Measurements from ENCODE around the gene CD300A.

DNA sequence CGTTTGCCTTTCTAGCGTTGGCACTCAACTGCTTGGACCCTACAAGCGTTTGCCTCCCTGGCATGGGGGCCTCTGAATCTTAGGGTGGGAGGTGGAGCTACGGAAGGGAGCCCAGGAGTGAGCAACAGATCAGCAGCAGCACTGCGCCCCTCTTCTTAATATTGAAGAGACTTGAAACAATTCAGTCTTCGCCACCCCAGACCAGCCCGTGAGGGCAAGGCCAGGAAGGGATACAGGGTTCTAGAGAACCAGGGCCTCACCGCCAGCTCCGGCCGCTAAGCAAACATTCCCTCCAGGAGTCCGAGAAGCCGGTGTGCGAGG, 36.1 kb upstream of the CD300A start:
- TF ChIP-seq, protein P1, sequence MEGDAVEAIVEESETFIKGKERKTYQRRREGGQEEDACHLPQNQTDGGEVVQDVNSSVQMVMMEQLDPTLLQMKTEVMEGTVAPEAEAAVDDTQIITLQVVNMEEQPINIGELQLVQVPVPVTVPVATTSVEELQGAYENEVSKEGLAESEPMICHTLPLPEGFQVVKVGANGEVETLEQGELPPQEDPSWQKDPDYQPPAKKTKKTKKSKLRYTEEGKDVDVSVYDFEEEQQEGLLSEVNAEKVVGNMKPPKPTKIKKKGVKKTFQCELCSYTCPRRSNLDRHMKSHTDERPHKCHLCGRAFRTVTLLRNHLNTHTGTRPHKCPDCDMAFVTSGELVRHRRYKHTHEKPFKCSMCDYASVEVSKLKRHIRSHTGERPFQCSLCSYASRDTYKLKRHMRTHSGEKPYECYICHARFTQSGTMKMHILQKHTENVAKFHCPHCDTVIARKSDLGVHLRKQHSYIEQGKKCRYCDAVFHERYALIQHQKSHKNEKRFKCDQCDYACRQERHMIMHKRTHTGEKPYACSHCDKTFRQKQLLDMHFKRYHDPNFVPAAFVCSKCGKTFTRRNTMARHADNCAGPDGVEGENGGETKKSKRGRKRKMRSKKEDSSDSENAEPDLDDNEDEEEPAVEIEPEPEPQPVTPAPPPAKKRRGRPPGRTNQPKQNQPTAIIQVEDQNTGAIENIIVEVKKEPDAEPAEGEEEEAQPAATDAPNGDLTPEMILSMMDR (IDR thresholded peaks at IDR 0.05; ENCODE audit: low read depth, low read length, poor library complexity, severe bottlenecking): no peak
- no peak for TF ChIP-seq EZH2phosphoT487 (IDR thresholded peaks at IDR 0.05; ENCODE audit: borderline replicate concordance, low read length)

Data from DOHH2 (cell line).